GM18907 (cell line): ENCODE results near the gene STARD3NL.
"Not testable (repeated sequence)": the region's sequence is repeated elsewhere in the genome, so short reads cannot be mapped to it uniquely, and the experiment has no call there.

Experiments used
- ATAC-seq: cut with Tn5 transposase; IDR thresholded peaks from one replicate; pipeline ENCODE4 v1.9.1; 2021; ENCODE audit warnings: mild to moderate bottlenecking, moderate library complexity; ENCODE audit not compliant: unreplicated experiment

The STARD3NL gene

DNA sequence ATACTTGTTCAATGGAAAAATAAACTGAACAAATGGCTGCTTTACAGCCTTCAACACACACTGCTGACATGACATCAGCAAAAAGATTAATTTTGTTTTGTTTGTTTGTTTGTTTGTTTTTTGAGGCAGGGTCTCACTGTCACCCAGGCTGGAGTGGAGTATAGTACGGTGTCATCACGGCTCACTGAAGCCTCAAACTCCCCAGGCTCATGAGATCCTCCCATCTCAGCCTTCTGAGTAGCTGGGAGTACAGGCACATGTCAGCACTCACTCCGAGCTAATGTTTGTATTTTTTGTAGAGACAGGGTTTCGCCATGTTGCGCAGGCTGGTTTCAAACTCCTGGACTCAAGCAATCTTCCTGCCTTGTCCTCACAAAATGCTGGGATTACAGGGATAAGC lies 84.5 kb downstream of the STARD3NL start:
- ATAC-seq = no peak

- ATAC-seq = not testable (repeated sequence)
These were observed 85.2 kb downstream of the STARD3NL start for GRCh38 chr7:38263274-38263673.

GRCh38 chr7:38264602-38265001 lies 86.6 kb downstream of the STARD3NL start:
- ATAC-seq = not testable (repeated sequence)

DNA sequence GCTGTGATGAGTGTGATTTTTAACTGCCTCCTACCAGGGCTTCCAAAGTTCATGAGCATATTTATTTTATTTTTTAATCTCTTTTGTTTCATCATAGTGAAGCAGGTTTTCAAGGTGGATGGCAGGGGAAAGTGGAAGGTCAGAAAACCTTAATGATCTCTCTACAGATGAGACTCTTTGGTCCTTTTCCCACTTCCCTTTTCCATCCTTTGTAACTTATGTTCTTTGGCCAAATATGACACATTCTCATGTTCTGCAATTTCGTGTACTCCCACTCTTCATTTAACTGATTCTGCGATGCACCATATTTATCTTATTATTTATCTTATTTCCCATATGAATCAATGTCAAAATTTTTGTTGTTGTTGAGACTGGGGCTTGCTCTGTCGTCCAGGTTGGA lies 87.9 kb downstream of the STARD3NL start:
- not testable (repeated sequence) for ATAC-seq

DNA sequence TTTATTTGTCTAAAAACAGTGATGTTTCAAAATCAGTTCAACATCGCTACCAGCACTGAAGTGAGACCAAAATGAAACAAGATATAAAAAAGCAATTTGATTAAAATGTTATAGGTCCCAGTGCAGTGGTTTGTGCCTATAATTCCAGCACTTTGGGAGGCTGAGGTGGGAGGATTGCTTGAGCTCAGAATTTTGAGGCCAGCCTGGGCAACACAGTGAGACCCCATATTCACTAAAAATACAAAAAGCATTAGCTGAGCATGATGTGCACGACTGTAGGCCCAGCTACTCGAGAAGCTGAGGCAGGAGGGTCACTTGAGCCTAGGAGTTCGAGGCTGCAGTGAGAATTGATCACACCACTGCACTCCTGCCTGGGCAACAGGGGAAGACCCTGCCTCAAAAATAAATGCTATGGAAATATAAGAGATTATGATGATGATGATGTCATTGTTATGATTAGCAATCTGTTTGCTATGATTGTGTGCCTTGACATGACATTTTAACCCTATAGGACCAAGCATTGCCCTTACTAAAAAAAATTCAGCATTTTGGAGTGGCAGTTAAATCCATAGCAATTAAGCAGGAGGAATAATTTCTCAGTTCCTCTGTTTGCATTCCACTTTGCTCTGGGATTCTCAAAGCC lies 91.8 kb downstream of the STARD3NL start:
- ATAC-seq = not testable (repeated sequence)

- not testable (repeated sequence) for ATAC-seq
These were observed 92.4 kb downstream of the STARD3NL start for GRCh38 chr7:38270405-38270804.

GRCh38 chr7:38273286-38273995 lies 95.4 kb downstream of the STARD3NL start, which contains the start of gene TARP:
Gene TARP (minus strand): TSS chr7:38273636.
- no peak for ATAC-seq

- ATAC-seq = no peak
These were observed 96.4 kb downstream of the STARD3NL start for GRCh38 chr7:38274486-38274885.

DNA sequence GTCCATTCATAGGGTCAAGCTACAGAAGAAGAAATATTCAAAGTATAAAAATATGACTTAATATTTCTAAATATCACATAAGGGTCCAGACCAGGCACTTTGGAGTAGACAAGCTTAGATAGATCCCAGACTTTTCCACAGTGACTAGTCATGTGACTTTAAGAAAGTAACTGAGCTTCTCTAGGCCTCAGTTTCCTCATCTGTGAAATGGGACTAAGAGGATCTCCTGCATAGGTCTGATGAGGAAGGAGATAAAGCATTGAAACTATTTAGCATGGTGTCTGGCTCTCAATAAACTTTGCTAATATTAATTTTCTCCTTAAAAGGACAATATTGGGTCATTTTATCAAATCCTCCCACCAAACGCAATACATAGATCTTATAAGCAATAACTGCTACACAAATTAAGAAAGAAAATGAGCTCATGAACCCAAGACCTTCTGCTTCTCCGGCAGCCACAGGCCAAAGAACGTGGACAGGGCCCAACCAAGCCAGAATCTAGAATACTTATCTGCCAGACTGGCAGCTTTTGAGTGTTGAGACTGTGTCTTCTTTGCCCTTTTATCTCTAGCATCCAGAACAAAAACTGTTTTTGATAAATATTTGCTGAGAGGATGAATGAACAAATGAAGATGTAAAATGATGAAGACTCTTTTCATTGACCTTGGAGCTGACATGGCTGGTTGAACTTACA lies 97.0 kb downstream of the STARD3NL start:
- no peak for ATAC-seq

GRCh38 chr7:38276096-38276877 lies 98.2 kb downstream of the STARD3NL start:
- no peak for ATAC-seq

DNA sequence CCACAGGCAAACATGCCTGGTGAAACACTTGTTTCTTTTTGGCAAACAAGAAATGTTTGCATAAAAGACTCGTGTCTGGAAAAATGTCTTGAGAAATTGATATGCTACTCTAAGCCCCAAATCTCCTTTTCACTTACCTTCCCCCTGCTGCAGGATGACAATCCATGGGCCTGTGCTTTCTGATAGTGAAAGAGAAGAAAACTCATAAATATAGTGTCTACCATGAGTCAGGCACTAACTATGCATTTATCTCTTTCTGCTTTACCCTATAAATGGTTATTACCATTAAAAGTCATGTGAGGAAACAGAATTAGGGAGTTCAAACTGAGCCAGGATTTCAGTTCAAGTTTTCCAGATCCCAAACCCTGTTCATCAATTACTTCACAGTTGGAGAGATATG lies 102.0 kb downstream of the STARD3NL start:
- ATAC-seq = no peak
